Measurements from ENCODE around the gene C2orf72. TPM values are rescaled to one million over a fixed set of nuclear protein-coding genes. Genes with fewer than 3 reads are reported as not detected.
"Not testable (repeated sequence)": the region's sequence is repeated elsewhere in the genome, so short reads cannot be mapped to it uniquely, and the experiment has no call there.

Gene C2orf72
- total RNA-seq, 1 donor, result not detected

- DNase-seq (ENCODE audit: low read depth in 2 of 3, low spot score in 2 of 3), result not testable (repeated sequence)
These were observed 30.2 kb downstream of the C2orf72 start for GRCh38 chr2:231067531-231067930.

GRCh38 chr2:231068525-231069222 lies 31.4 kb downstream of the C2orf72 start:
- DNase-seq (ENCODE audit: low read depth in 2 of 3, low spot score in 2 of 3), result no peak

GRCh38 chr2:231069379-231070054 lies 32.2 kb downstream of the C2orf72 start:
- no peak for DNase-seq (ENCODE audit: low read depth in 2 of 3, low spot score in 2 of 3)

GRCh38 chr2:231084565-231084964 lies 47.2 kb downstream of the C2orf72 start:
- no peak for DNase-seq (ENCODE audit: low read depth in 2 of 3, low spot score in 2 of 3)

- DNase-seq (ENCODE audit: low read depth in 2 of 3, low spot score in 2 of 3), result no peak
These were observed 51.4 kb downstream of the C2orf72 start for GRCh38 chr2:231088754-231089153.

GRCh38 chr2:231093933-231094332 lies 56.6 kb downstream of the C2orf72 start:
- no peak for DNase-seq (ENCODE audit: low read depth in 2 of 3, low spot score in 2 of 3)

GRCh38 chr2:231094736-231095346 lies 57.5 kb downstream of the C2orf72 start:
- peak in 1 of 3 donors; percentile 4 for DNase-seq (ENCODE audit: low read depth in 2 of 3, low spot score in 2 of 3)

Other genes starting within 250 kb of the C2orf72 start
- gene ITM2C, start 172.6 kb upstream of the C2orf72 start, total RNA-seq, result 318 TPM
- 0.81 TPM for gene GPR55, start 112.3 kb upstream of the C2orf72 start, total RNA-seq
- not detected for gene SPATA3, start 41.4 kb upstream of the C2orf72 start, total RNA-seq
- gene PSMD1, start 19.3 kb downstream of the C2orf72 start, total RNA-seq, result 61.1 TPM
- not detected for gene HTR2B, start 87.5 kb downstream of the C2orf72 start, total RNA-seq
- 9.7 TPM for gene ARMC9, start 161.1 kb downstream of the C2orf72 start, total RNA-seq